GM19452 (cell line): Measurements from ENCODE around the gene RAB22A.
A peak's percentile ranks its signal among the peaks of the same experiment; 100 is the strongest.

Experiments used
- ATAC-seq: cut with Tn5 transposase; IDR thresholded peaks from one replicate; pipeline ENCODE4 v1.9.1; 2021; ENCODE audit not compliant: unreplicated experiment

Gene RAB22A

DNA sequence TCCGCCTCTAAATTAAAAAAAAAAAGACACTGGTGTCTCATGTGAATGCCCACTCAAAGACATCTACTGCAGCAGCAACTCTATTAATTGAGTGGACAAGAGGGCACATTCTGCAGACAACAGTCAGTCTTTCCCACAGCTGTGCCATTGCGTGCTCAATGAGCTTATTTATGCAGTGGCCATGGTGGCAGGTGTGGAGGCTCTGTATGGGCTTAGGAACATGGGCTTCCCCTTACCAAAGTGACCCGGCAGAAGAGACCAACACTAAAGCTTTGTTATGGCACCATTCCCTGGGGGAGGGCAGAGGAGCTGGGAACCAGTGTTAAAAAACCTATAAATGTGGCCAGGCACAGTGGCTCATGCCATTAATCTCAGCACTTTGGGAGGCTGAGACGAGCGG is 75.3 kb downstream of the RAB22A start:
- ATAC-seq, result no peak

DNA sequence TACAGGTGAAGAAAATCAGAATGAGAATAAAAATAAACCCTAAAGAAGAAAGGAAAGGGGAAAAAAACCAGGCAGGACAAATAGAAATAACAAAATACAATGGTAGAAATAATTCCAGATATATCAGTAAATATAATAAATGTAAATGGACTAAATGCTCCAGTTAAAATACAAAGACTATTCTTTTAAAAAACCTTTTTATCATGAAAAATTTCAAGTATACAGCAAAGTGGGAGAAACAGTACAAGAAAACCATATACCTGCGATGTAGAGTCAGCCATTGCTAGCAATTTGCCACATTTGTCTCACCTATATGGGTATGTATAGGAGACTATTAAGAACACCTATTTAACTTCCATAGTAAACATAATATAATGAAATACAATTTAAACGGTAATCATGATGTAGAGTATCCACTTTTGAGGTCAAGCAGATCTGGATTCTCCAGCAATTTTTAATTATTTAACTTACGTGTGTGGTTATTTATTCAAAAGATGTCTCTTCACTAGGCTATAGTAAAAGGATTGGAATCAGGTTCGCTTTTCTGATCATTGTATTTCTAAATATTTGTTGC is 78.6 kb downstream of the RAB22A start:
- no peak for ATAC-seq

DNA sequence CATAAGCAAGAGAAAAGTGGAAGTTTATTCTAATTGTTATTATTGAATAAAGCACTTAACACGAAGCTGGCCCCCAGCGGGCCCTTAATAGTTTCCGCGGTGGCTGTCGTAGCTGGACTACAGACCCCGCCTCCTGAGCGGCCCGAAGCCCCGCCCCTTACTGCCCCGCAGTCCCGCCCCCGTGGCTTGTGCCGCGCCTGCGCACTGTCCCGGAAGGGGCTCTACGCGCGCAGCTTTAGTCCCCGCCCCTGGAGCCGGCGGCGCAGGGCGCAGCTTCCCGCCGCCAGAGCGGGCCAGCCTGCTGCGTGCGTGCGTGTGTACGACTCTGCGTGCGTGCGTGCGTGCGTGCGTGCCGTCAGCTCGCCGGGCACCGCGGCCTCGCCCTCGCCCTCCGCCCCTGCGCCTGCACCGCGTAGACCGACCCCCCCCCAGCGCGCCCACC is 79.4 kb downstream of the RAB22A start, which contains the start of gene VAPB:
Gene VAPB, plus strand, starts transcription at position 348 of the 442 bp plus-strand sequence. CDS start 231 bp downstream, outside the sequence.
- ATAC-seq, result peak; percentile 94

DNA sequence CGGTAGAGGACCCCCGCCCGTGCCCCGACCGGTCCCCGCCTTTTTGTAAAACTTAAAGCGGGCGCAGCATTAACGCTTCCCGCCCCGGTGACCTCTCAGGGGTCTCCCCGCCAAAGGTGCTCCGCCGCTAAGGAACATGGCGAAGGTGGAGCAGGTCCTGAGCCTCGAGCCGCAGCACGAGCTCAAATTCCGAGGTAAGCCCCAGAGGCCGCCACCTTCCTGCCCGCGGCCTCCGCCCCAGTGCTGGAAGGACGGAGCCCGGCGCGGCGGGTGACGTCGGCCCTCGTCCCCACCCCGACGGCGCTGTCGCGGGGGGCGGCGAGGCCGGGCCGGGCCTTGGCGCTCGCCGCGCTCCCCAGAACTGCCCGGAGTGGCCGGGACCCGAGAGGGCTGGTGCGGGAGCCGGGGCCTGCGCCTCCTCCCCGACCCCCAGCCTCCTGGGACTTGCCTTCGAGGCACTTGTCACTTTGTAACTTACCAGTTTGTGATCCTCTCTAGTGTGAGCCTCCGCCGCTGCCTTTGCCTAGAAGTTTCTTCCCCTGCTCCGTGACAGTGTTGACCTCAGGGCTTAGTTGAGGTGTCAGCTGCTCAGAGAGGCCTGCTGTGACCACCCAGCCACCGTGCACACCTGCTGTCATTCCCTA is 79.9 kb downstream of the RAB22A start:
- ATAC-seq, result peak; percentile 35

DNA sequence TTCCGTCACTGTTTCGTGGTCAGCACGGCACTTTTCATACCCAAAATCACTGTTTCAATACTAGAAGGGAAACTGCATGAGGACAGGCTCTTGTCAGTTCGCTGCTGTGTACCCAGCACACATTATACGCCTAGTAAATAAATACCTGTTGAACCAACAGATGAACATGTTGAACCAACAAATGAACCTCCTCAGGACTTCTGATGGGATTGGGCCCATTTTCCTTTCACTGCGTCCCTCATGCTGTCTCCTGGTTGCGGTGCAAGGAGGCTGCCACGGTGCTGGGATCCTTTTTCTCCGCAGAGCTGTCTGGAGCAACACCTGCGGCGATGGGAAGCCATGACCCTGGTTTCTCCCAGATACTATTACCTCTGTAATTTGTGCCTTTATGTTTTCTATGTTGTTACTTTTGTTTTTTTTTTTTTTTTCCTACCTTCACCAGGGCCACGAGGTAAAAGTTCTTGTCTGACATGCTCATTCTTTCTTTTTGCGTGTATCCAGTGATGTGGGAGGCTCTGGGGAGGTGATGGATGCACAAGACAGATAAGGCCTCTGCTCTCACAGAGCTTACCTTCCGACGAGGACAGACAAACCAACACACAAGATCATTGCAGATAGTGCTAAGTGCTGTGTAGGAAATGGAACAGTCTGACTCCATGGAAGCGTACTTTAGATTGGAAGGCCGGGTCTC is 80.6 kb downstream of the RAB22A start:
- ATAC-seq, result no peak

DNA sequence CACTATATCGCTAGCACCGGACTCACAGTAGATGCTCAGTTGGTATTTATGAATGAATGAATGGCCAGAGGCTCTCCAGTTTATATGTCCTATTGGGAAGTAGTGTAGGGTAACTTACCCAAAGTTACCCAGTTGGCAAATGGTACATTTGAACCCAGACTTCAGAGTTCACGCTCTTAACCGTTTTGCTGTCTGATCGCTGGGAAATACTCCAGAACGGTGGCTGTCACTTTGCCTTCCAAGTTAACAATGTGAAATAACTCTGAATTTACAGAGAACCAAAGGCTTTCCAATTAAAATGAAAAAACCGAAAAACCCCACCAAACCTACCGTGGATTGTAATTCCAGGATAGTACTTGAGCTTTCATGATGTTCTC is 81.1 kb downstream of the RAB22A start:
- ATAC-seq, result no peak

DNA sequence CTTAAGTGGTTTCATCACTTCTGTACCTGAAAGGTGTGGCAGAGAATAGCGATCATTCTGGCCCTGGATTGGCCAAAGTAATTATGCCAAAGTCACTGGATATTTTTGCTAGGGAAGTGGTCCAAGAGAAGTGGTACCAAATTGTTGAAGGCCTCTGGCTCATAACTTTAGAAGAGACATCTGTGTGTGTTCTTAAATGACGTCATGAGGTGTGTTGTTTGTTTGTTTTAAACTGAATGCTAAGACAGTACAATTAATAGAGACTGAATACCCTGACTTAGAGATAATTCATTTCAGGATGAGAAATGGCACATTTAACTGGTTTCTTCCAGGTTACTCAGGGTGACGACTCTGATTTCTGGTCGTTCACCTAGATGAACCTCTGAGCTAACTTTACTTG is 82.8 kb downstream of the RAB22A start:
- ATAC-seq, result no peak

DNA sequence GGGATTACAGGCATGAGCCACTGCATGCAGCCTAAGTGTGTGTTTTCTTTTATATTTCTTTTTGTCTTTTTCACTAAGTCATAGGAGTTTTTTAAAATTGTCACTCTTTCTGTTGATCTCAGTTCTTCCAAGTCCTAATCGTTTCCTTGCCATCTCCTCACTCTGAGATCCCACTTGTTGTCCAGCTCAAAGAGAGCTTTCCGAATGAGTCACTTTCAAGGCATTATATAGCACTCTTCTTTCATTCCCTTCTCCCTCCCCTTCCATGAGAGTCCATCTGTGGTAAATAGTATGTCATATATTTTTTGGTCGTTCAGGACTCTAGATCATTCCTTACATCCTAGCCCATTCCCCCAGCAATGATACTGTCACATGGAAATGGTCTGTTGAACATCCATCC is 83.8 kb downstream of the RAB22A start:
- no peak for ATAC-seq

DNA sequence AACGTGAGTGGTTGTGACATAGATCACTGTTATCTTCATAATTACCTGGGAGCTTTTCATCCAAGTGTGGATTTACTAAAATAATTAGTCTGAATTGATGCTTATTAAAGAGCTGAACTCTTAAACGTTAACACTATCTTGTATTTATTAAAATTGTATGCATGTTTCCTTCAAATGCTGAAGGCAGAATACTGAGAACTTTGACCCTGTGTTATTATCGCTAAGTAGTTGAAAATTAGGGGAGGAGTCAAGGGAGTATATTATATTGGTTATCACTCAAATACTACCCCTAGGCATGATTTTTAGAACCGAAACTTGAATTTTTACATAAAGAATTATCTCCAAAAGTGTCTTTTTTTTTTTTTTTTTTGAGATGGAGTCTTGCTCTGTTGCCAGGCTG is 85.3 kb downstream of the RAB22A start:
- ATAC-seq, result no peak

DNA sequence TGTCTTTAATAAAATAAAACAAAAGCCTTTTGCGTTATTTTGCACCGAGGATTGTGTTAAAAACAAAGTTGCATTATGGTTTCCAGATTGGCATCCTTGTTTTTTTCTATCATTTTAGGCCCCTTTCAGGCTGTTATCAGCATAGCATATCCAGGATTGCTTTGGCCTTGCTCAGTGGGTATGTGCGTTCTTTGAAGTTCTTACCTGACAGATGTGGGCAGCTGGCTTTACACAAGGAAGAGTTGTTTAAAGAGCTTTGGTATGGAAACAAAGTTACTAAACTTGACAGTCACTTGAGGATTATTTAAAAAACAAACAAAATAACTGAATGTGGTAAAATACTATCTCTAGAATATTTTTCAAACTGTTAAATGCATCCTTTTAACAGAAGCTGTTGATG is 86.1 kb downstream of the RAB22A start:
- ATAC-seq, result no peak

DNA sequence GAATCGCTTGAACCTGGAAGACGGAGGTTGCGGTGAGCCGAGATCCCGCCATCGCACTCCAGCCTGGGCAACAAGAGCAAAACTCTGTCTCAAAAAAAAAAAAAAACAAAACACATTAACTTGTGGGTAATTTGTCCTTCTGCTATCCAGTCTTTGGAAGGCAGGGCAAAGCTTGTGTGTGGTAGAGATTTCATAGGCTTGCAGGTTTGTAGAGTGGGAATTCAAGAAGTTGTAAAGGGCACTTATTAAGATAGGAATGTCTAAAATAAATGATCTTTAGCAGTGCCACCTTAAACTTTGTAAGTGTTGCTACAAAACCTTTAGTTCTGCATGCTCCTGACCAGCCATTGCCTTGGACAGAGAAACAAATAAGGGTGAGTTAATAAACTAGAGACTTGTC is 87.9 kb downstream of the RAB22A start:
- ATAC-seq, result no peak

DNA sequence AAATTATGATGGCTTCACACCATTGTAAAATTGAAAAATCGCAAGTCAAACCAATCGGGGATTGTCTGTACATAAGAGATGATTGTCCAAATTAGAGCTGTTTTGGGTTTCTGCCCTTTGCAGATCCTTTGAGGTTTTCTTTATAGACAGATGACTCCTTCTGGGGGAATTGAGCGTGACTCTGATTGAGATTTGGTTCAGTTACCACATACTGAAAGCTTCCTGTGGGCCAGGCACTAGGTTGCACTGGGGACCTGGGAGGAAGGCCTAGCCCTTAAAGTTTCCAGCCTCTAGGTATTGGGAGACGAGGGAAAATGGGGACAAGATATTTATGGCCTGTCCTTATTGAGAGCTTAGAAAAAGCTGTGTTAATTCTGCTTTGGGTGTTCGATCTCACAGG is 88.7 kb downstream of the RAB22A start:
- no peak for ATAC-seq

DNA sequence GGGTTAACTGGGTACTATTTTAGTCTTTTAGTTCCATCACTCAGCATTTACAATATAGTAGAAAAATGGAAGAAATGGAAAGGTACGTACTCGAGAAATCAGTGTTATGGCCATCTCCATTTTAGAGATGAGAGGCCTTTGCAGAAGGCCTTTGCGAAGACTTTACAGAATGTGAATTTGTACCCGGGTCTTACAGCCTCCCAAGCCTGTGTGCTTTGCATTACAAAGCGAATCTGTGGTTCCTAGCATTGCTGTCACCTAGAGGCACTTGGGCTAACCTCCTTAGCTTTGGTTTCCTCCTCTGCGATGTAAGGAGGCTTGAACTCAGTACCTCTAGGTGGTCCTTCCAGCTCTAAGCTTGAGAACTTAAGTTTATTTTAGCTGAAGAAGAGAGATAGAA is 90.4 kb downstream of the RAB22A start:
- ATAC-seq, result no peak

DNA sequence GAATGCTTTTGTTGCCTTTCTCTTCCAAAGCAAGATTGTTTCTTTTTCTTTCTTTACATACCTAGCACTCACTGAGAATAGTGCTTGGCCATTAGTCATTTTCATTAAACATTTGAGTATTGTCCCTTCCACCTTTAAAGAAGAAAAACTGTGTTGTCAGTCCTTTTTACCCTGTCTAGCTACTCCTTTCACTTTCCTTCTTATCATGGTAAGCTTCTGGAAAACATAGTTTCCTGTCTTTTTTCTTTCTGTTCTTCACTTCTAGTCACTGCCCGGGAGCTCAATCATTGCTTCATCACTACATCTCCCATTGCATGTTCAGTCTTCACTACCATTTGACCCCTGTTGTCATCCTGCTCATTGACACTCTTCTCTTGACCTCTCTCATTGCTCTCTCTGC is 91.6 kb downstream of the RAB22A start:
- ATAC-seq, result no peak

DNA sequence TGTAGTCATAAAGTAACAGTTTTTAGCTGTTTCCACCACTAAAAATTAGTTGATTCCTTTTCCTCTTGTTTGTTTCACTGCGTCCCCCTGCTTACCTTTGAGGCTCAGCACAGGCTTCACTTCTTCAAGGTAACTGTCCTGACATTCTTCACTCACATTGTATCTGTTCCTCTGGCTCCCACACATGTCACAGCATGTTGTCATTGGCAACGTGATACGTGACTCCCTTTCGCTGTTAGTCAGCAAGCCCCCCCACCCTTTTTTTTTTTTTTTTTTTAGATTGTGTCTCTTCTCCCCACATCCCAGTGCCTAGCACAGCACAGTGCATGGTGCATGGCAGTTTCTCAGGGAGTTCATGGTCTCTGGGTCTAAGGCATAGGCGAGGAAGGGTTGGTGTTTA is 92.8 kb downstream of the RAB22A start:
- ATAC-seq, result no peak

DNA sequence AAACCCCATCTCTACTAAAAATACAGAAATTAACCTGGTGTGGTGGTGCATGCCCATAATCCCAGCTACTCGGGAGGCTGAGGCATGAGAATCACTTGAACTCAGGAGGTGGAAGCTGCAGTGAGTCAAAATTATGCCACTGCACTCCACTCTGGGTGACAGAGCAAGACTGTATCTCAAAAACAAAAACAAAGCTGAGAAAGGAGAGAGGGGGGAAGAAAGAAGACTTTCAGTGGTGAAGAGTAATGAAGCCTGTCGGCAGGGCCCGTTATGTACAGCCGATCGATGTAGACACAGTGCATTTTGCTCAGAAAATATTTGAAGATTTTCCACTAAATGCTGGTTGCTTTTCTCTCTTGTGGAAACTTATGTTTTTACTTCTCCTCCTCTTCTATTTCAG is 93.3 kb downstream of the RAB22A start:
- peak; percentile 77 for ATAC-seq

DNA sequence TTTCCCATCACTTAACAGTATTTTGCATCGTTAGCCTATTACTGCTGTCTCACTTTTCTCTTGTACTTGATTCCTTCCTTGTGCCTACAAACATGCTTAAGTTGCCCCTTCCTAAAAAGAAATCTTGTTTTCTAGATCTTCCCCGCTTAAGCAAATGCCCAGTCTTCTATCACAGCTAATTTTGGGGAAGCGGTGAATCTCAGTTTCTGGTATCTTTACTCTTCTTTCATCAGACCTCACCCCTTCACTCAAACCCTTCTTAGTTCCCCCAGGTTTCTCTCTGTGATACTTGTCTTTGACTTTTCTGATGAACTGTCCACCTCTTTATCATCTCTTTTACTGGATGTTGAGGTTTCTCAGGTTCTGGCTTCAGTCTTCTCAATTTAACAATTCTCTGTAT is 93.8 kb downstream of the RAB22A start:
- ATAC-seq, result peak; percentile 13

DNA sequence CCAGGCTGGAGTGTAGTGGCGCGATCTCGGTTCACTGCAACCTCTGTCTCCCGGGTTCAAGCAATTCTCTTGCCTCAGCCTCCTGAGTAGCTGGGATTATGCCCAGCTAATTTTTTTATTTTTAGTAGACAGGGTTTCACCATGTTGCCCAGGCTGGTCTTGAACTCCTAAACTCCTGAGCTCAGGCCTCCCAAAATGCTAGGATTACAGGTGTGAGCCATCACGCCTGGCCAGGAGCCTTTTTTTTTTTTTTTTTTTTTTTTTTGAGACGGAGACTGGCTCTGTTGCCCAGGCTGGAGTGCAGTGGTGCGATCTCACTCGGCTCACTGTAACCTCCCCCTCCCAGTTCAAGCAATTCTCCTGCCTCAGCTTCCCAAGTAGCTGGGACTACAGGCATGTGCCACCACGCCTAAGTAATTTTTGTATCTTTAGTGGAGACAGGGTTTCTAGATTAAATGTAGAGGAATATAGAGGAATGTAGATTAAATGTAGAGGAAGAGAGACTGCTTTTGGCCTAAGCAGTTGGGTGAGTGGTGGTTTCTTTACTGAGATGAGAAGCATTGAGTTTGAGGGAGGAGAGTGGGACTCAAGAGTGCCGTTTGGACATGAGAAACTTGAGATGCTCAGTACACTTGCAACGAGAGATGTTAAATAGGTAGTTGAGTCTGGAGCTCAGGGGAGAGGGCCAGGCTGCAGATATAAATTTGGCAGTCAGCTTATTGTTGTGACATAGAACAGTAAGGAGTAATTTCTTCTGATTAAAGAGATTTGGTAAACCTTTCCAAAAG is 96.2 kb downstream of the RAB22A start:
- no peak for ATAC-seq

DNA sequence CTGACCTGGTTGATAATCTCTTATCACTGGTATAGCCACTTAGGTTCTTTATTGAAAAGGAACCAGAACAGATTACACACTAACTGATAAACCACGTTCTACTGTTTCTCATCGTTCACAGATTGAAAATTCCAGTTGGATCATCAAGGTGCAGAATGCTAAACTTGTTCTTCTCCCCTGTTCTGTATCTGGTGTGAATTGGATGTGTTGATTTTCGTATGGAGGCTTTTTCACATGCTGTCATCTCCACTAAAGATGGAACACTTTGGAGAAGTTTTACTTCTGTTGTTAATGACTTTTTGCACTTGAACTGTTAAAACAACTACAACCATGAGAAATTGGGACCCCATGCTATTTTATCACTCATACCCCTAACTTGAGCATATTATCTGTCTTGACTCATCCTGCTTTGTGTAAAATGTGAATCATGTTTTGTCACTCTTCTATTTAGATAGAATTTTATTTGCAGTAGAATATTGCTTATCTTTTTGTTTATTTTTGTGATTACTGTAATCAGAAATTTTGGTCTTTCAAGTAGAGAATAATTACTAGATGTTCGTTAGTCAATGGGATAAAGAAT is 97.0 kb downstream of the RAB22A start:
- ATAC-seq, result no peak

DNA sequence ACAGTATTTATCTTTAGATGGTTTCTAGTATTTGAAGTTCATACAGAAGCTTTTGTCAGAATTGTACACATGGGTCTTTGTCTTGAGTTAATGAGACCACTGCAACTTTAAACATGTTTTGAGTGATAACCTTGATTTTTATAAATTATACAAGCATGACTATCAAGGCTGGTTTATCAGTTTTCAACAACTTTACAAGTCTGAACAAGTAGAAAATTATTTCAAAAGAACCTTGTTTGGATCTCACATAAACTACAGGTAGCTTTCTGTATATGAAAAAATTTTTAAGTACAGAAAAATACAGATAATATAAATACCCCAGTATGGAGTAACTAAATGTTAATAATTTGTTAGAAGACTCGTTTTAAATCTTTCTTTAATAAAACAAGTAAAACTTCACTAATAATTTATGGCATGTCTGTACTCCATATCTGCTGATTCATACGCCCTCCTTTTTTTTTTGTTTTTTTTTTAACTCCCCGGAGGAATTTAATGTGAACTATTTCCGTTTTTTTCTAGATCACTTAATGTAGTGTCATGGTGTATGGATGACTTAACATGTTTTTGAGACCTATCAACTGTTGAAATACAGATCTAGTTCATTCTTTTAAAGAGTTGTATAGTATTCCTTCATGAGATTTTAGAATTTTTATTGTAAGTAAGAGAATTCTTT is 97.8 kb downstream of the RAB22A start:
- no peak for ATAC-seq
